GM13976 (cell line): ENCODE results near the gene MS4A5.

ENCODE experiments used
- DNase-seq: peaks from one replicate; pipeline ENCODE4 v3.0.0; 2012; ENCODE audit warnings: low spot score
- CTCF ChIP-seq: IDR thresholded peaks from 2 replicates; pipeline ENCODE4 v1.5.1; 2012; ENCODE audit warnings: borderline replicate concordance, mild to moderate bottlenecking; ENCODE audit not compliant: insufficient read depth; ENCODE audit errors: extremely low read depth, missing control alignments, control extremely low read depth
- in situ Hi-C: fragments of 300-500 bp; cut with MboI; formaldehyde crosslinking; loops from one replicate; pipeline ENCODE4 v1.12.0; 2022; ENCODE audit warnings: low sequenced_read_pairs, mixed read lengths, inconsistent platforms; ENCODE audit not compliant: unreplicated experiment

Gene MS4A5

GRCh38 chr11:60429272-60429671, at the start of gene MS4A5:
MS4A5 (plus strand) TSS chr11:60429572; CDS start chr11:60429675, 103 bp downstream.
- no peak for TF ChIP-seq CTCF
- in situ Hi-C loops, result no loop called here
- no peak for DNase-seq

GRCh38 chr11:60389279-60389910, 40.0 kb upstream of the MS4A5 start:
- no peak for TF ChIP-seq CTCF
- peak; percentile 40 for DNase-seq
- in situ Hi-C loops, result no loop called here

GRCh38 chr11:60390419-60390818, 39.0 kb upstream of the MS4A5 start:
- in situ Hi-C loops, result loop anchor here (10.0 kb wide), 1 partner anchor 64 kb away; the partner anchor contains the start of gene MS4A1
- DNase-seq, result no peak
- no peak for TF ChIP-seq CTCF

- in situ Hi-C loops, result loop anchor here (10.0 kb wide), 1 partner anchor 62 kb away; the partner anchor contains the start of gene MS4A1
- no peak for DNase-seq
- no peak for TF ChIP-seq CTCF
These were observed 37.0 kb upstream of the MS4A5 start for GRCh38 chr11:60392361-60392760.

GRCh38 chr11:60393016-60393415, 36.4 kb upstream of the MS4A5 start:
- in situ Hi-C loops, result loop anchor here (10.0 kb wide), 1 partner anchor 62 kb away; the partner anchor contains the start of gene MS4A1
- DNase-seq, result no peak
- no peak for TF ChIP-seq CTCF

GRCh38 chr11:60394666-60395380, 34.5 kb upstream of the MS4A5 start:
- in situ Hi-C loops, result loop anchor here (10.0 kb wide), 1 partner anchor 60 kb away; the partner anchor contains the start of gene MS4A1
- TF ChIP-seq CTCF, result no peak

More at GRCh38 chr11:60394666-60395380, 34.5 kb upstream of the MS4A5 start:
- no peak for DNase-seq
